Measurements from ENCODE around the gene CFAP46. TPM values are rescaled to one million over a fixed set of nuclear protein-coding genes. Genes with fewer than 3 reads are reported as not detected.

Gene CFAP46
- total RNA-seq, 1 donor: under 0.01 TPM

DNA sequence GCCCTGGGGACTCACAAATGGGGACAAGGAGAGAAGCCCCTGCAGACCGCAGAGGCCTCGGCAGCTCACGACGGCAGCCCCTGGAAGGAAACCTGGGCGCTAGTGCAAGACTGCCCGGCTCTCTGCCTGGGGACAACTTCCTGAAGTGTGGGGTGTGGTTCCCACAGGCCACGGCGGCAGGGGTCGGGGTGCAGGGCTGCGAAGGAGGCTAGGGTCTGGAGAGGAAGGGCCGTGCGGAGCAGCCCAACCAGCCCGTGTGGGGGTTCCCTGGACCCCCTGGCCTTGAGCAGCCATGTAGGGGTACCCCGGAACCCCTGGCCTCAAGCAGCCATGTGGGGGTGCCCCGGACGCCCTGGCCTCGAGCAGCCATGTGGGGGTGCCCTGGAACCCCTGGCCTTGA is 19.5 kb downstream of the CFAP46 start:
- DNase-seq (ENCODE audit: insufficient read length, low spot score, missing footprints): no peak
- H3K27me3 ChIP-seq (ENCODE audit: insufficient read depth, low read length): no peaks in the 10 kb centered on the region
- TF ChIP-seq, protein P1, sequence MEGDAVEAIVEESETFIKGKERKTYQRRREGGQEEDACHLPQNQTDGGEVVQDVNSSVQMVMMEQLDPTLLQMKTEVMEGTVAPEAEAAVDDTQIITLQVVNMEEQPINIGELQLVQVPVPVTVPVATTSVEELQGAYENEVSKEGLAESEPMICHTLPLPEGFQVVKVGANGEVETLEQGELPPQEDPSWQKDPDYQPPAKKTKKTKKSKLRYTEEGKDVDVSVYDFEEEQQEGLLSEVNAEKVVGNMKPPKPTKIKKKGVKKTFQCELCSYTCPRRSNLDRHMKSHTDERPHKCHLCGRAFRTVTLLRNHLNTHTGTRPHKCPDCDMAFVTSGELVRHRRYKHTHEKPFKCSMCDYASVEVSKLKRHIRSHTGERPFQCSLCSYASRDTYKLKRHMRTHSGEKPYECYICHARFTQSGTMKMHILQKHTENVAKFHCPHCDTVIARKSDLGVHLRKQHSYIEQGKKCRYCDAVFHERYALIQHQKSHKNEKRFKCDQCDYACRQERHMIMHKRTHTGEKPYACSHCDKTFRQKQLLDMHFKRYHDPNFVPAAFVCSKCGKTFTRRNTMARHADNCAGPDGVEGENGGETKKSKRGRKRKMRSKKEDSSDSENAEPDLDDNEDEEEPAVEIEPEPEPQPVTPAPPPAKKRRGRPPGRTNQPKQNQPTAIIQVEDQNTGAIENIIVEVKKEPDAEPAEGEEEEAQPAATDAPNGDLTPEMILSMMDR (IDR thresholded peaks at IDR 0.05; ENCODE audit: extremely low read depth, low read depth, low read length): no peak
- no peaks in the 10 kb centered on the region for H3K79me2 ChIP-seq (ENCODE audit: insufficient read depth, low read length)
- no peak overlapping the region for H3K27ac ChIP-seq (ENCODE audit: low read depth, low read length)
- no peak overlapping the region for H2AFZ ChIP-seq (ENCODE audit: low read length)
- H4K20me1 ChIP-seq (ENCODE audit: insufficient read depth, low read length): no peaks in the 10 kb centered on the region
- H3K4me3 ChIP-seq (ENCODE audit: insufficient read depth, low read length): no peak overlapping the region
- H3K4me2 ChIP-seq (ENCODE audit: insufficient read depth, low read length): no peak overlapping the region
- no peaks in the 10 kb centered on the region for H3K4me1 ChIP-seq (ENCODE audit: insufficient read depth, low read length)
- H3K36me3 ChIP-seq (ENCODE audit: insufficient read depth, low read length): no peaks in the 10 kb centered on the region
- no peaks in the 10 kb centered on the region for H3K9me3 ChIP-seq (ENCODE audit: low read depth, low read length)

DNA sequence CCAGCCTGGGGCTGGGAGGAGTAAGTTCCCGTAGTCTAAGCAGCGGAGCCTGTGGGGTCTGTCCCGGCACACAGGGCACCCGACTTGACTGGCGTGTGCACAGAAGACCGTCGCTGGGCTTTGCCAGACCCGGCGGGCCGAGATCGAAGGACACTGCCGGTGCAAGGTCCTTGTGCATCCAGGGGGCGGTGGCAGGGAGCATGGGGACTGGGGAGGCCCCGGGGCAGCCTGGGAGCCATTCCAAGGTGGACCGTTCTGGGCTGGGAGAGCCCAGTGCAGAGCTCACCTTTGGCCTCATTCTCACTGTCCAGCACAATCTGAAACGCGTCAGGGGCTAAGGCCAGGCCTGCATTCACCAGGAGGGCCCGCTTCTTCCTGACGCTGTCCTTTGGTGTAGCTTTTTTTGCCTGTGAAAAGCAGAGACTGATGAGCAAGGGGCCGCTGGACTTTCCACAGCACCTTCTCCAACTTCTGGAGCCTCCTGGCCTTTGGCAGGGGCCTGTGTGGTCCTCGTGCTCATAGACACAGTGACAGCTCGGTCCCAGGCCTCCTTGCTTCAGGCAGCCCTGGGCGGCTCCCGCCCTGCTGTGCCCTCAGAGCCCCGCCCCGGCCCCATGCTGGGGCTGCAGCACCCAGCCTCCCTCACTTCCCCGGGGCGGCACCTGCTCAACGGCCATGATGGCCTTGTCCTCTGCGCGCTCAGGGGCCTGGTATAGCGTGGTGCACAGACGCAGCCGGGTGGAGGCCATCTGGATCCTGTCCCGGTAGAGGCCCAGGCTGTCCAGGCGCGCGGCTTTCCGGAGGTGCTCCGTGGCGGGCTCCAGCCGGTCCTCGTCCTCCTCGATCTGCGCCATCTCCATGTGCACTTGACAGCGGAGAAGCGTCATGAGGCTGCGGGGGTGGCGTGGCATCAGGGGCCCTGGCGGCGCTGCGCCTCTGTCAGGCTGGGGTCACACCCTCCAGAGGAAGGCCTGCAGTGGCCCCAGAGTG is 20.3 kb downstream of the CFAP46 start:
- Histone ChIP-seq H4K20me1 (ENCODE audit: insufficient read depth, low read length) (no peaks in the 10 kb centered on the region), H3K4me1 (ENCODE audit: insufficient read depth, low read length) (no peaks in the 10 kb centered on the region), H3K27me3 (ENCODE audit: insufficient read depth, low read length) (no peaks in the 10 kb centered on the region), H3K4me3 (ENCODE audit: insufficient read depth, low read length) (no peak overlapping the region), H3K36me3 (ENCODE audit: insufficient read depth, low read length) (no peaks in the 10 kb centered on the region), H3K79me2 (ENCODE audit: insufficient read depth, low read length) (no peaks in the 10 kb centered on the region), H3K27ac (ENCODE audit: low read depth, low read length) (no peak overlapping the region), H3K9me3 (ENCODE audit: low read depth, low read length) (no peaks in the 10 kb centered on the region), H2AFZ (ENCODE audit: low read length) (no peak overlapping the region), H3K4me2 (ENCODE audit: insufficient read depth, low read length) (no peak overlapping the region)
- DNase-seq (ENCODE audit: insufficient read length, low spot score, missing footprints): no peak
- TF ChIP-seq, protein P1 (IDR thresholded peaks at IDR 0.05; ENCODE audit: extremely low read depth, low read depth, low read length): no peak

DNA sequence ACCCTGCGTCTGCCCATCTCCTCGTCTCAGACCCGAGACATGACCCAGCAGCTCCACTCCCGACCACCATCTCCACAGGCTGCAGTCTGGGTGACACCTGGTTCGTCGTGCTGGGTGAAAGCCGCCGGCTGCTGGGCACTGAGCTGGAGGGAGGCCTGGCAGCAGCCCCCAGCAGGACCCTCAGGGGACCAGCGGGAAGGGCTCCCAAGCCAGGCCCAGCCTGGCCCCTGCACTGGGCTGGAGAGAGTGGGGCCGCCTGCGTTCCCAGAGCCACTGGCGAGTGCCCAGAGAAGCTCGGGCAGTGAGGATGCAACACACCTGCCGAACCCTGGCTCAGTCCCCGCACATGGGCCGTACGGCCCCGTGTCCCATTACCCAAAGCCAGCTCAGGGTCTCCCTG is 21.3 kb downstream of the CFAP46 start:
- Histone ChIP-seq H3K4me1 (ENCODE audit: insufficient read depth, low read length) (no peaks in the 10 kb centered on the region), H3K27me3 (ENCODE audit: insufficient read depth, low read length) (no peaks in the 10 kb centered on the region), H3K9me3 (ENCODE audit: low read depth, low read length) (no peaks in the 10 kb centered on the region), H3K79me2 (ENCODE audit: insufficient read depth, low read length) (no peaks in the 10 kb centered on the region), H3K4me3 (ENCODE audit: insufficient read depth, low read length) (no peak overlapping the region), H3K4me2 (ENCODE audit: insufficient read depth, low read length) (no peak overlapping the region), H2AFZ (ENCODE audit: low read length) (no peak overlapping the region), H4K20me1 (ENCODE audit: insufficient read depth, low read length) (no peaks in the 10 kb centered on the region), H3K36me3 (ENCODE audit: insufficient read depth, low read length) (no peaks in the 10 kb centered on the region), H3K27ac (ENCODE audit: low read depth, low read length) (no peak overlapping the region)
- DNase-seq (ENCODE audit: insufficient read length, low spot score, missing footprints): no peak
- TF ChIP-seq, protein P1 (IDR thresholded peaks at IDR 0.05; ENCODE audit: extremely low read depth, low read depth, low read length): no peak
